ENCODE data around the gene IL1RL1. TPM values are rescaled to one million over a fixed set of nuclear protein-coding genes. Genes with fewer than 3 reads are reported as not detected.

IL1RL1 gene
- total RNA-seq, 2 donors from 2014 or later, result 22.2 to 32.8 TPM

GRCh38 chr2:102385522-102385921, 74.2 kb downstream of the IL1RL1 start:
- H3K36me3 ChIP-seq, result no peaks in the 10 kb centered on the region
- TF ChIP-seq, protein P1, sequence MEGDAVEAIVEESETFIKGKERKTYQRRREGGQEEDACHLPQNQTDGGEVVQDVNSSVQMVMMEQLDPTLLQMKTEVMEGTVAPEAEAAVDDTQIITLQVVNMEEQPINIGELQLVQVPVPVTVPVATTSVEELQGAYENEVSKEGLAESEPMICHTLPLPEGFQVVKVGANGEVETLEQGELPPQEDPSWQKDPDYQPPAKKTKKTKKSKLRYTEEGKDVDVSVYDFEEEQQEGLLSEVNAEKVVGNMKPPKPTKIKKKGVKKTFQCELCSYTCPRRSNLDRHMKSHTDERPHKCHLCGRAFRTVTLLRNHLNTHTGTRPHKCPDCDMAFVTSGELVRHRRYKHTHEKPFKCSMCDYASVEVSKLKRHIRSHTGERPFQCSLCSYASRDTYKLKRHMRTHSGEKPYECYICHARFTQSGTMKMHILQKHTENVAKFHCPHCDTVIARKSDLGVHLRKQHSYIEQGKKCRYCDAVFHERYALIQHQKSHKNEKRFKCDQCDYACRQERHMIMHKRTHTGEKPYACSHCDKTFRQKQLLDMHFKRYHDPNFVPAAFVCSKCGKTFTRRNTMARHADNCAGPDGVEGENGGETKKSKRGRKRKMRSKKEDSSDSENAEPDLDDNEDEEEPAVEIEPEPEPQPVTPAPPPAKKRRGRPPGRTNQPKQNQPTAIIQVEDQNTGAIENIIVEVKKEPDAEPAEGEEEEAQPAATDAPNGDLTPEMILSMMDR (IDR thresholded peaks at IDR 0.05), result no peak
- DNase-seq (ENCODE audit: low spot score), result no peak
- peaks cover 10% of the 10 kb centered on the region for H3K9me3 ChIP-seq
- no peak overlapping the region for H3K4me3 ChIP-seq
- H3K4me1 ChIP-seq (ENCODE audit: control insufficient read depth in 1 of 2, low read depth in 2 of 2), result no peaks in the 10 kb centered on the region
- H3K27me3 ChIP-seq (replicated peaks; ENCODE audit: insufficient read depth), result no peaks in the 10 kb centered on the region
- no peak overlapping the region for H3K27ac ChIP-seq
- no peak for ATAC-seq (ENCODE audit: insufficient number of reproducible peaks, low FRiP score, low read depth)

GRCh38 chr2:102386004-102386403, 74.6 kb downstream of the IL1RL1 start:
- Histone ChIP-seq H3K27ac (no peak overlapping the region), H3K4me1 (ENCODE audit: control insufficient read depth in 1 of 2, low read depth in 2 of 2) (no peaks in the 10 kb centered on the region), H3K27me3 (replicated peaks; ENCODE audit: insufficient read depth) (no peaks in the 10 kb centered on the region), H3K4me3 (no peak overlapping the region), H3K9me3 (peaks cover 10% of the 10 kb centered on the region), H3K36me3 (no peaks in the 10 kb centered on the region)
- TF ChIP-seq, protein P1 (IDR thresholded peaks at IDR 0.05), result no peak
- DNase-seq (ENCODE audit: low spot score) (no peak), ATAC-seq (ENCODE audit: insufficient number of reproducible peaks, low FRiP score, low read depth) (no peak)

DNA sequence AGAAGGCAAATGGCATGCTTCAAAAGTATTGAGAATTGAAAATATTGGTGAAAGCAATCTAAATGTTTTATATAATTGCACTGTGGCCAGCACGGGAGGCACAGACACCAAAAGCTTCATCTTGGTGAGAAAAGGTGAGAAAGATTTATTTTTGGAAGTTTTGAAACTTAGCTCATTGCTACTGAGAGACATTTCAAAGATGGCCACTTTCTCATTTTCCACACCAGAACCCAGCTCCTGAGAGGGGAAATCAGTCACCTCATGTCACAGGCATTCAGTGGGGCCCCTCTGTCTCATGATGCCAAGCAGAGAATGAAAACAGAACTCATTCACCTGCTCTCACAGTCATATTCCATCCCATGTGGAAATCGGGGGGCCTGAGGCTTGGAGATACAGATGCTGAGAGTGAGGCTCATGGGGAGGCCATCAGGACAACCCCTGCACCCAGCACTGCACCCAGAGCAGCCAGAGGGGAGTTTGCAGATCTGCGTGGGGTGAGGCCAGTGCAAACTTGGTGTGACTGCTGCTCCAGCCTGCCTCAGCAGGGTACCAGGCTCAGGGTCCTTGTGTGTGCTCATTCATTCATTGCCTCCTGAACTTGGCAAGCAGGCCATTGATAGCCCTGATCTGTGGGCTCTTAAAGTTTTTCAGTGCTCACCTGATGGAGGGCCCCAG, 75.6 kb downstream of the IL1RL1 start:
- DNase-seq (ENCODE audit: low spot score) (no peak), ATAC-seq (ENCODE audit: insufficient number of reproducible peaks, low FRiP score, low read depth) (no peak)
- Histone ChIP-seq H3K4me3 (no peak overlapping the region), H3K36me3 (no peaks in the 10 kb centered on the region), H3K9me3 (peaks cover 10% of the 10 kb centered on the region), H3K27me3 (replicated peaks; ENCODE audit: insufficient read depth) (no peaks in the 10 kb centered on the region), H3K27ac (no peak overlapping the region), H3K4me1 (ENCODE audit: control insufficient read depth in 1 of 2, low read depth in 2 of 2) (no peaks in the 10 kb centered on the region)
- TF ChIP-seq, protein P1 (IDR thresholded peaks at IDR 0.05), result no peak

DNA sequence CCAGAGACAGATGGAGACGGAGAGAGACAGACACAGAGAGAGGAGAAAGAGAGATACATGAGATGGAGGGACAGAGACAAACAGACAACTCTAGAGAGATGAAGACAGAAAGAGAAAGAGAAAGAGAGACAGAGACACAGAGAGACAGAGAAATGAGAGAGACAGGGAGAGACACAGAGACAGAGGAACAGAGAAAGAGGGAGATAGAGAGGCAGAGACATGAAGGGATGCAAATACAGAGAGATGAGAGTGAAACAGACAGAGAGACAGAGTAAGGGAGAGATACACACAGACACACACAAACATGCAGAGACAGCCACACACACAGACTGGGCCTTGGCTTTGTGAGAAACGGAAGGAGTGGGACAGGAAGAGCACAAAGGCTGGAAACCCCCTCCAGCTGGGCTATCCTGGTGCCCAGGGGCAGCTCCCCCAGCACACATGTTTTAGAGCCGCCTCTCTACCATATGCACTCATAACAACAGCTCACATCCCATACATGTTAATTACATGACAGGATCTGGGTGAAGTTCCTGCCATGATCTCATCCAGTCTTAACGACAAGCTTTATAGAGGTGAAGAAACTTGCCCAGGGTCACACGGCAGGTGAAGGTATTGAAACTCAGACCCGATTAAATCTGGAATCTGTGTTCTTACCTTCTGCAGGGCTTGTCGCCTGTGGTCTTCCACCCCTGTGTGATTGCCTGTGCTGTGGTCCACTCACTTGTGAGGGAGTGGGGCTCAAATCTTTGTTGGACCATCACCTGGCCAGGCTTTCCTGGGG, 76.6 kb downstream of the IL1RL1 start:
- Histone ChIP-seq H3K9me3 (peaks cover 10% of the 10 kb centered on the region), H3K4me1 (ENCODE audit: control insufficient read depth in 1 of 2, low read depth in 2 of 2) (no peaks in the 10 kb centered on the region), H3K4me3 (no peak overlapping the region), H3K27me3 (replicated peaks; ENCODE audit: insufficient read depth) (no peaks in the 10 kb centered on the region), H3K36me3 (no peaks in the 10 kb centered on the region), H3K27ac (no peak overlapping the region)
- TF ChIP-seq, protein P1 (IDR thresholded peaks at IDR 0.05), result no peak
- DNase-seq (ENCODE audit: low spot score), result no peak
- no peak for ATAC-seq (ENCODE audit: insufficient number of reproducible peaks, low FRiP score, low read depth)

- no peaks in the 10 kb centered on the region for H3K36me3 ChIP-seq
- H3K27ac ChIP-seq, result no peak overlapping the region
- ATAC-seq (ENCODE audit: insufficient number of reproducible peaks, low FRiP score, low read depth) (no peak), DNase-seq (ENCODE audit: low spot score) (no peak)
- TF ChIP-seq, protein P1 (IDR thresholded peaks at IDR 0.05), result no peak
- no peaks in the 10 kb centered on the region for H3K27me3 ChIP-seq (replicated peaks; ENCODE audit: insufficient read depth)
- no peaks in the 10 kb centered on the region for H3K9me3 ChIP-seq
- no peak overlapping the region for H3K4me3 ChIP-seq
- H3K4me1 ChIP-seq (ENCODE audit: control insufficient read depth in 1 of 2, low read depth in 2 of 2), result no peaks in the 10 kb centered on the region
These were observed 80.2 kb downstream of the IL1RL1 start for GRCh38 chr2:102391565-102391964.
